ENCODE data around the gene GRID1.

DNA sequence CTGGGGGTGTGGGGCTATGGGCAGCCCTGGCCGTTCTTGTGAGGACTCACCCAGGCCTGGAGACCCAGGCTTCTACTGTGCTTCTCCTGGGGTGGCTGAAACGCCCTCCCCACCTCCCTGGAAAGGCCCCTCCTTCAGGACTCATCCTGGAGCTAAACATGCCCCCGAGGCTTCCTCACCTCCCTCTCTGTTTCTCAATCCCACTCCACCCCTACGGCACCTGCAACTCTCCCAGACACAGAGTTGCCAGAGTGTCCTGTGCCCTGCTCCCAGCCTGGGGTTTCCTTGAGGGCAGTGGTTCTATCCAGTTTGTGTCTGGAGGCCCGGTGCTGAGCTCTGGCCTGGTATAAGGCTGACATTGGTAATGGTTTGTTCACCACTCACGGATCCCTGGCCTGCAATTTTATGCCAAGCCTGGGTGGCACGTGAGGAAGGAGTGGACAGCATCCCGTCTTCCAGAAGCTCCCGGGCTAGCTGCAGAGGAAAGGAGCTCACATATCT, 68.0 kb downstream of the GRID1 start:
- TF ChIP-seq, protein P1, sequence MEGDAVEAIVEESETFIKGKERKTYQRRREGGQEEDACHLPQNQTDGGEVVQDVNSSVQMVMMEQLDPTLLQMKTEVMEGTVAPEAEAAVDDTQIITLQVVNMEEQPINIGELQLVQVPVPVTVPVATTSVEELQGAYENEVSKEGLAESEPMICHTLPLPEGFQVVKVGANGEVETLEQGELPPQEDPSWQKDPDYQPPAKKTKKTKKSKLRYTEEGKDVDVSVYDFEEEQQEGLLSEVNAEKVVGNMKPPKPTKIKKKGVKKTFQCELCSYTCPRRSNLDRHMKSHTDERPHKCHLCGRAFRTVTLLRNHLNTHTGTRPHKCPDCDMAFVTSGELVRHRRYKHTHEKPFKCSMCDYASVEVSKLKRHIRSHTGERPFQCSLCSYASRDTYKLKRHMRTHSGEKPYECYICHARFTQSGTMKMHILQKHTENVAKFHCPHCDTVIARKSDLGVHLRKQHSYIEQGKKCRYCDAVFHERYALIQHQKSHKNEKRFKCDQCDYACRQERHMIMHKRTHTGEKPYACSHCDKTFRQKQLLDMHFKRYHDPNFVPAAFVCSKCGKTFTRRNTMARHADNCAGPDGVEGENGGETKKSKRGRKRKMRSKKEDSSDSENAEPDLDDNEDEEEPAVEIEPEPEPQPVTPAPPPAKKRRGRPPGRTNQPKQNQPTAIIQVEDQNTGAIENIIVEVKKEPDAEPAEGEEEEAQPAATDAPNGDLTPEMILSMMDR (IDR thresholded peaks at IDR 0.05): no peak
- TF ChIP-seq FOXJ3 (CRISPR knock-in tag; IDR thresholded peaks at IDR 0.05; ENCODE audit: borderline replicate concordance): no peak

Measured in WTC11 (cell line).